Aorta (tissue), 5 donors: ENCODE data around the gene DRGX. TPM values are rescaled to one million over a fixed set of nuclear protein-coding genes. Genes with fewer than 3 reads are reported as not detected.
A peak's percentile ranks its signal among the peaks of the same experiment; 100 is the strongest.

Experiments used
- ATAC-seq: fragments of 200-7000 bp; cut with Tn5 transposase; one replicate; pipeline ENCODE4 v1.9.1; 2022; ENCODE audit warnings: moderate library complexity; ENCODE audit not compliant: low FRiP score
- DNase-seq, 2 donors: peaks; one replicate each; pipeline ENCODE4 v3.0.0-alpha.2; 2020
- H3K27ac ChIP-seq, 2 donors: one replicate each; pipeline ENCODE4 v1.5.1; 2013; ENCODE audit warnings: low read length in 2 of 2, mild to moderate bottlenecking in 2 of 2, moderate library complexity in 2 of 2, control low read depth in 1 of 2, inconsistent platforms in 1 of 2, low read depth in 1 of 2
- H3K27me3 ChIP-seq, 2 donors: one replicate each; pipeline ENCODE4 v1.6.1; 2013; ENCODE audit warnings: control low read depth in 1 of 2, low read length in 1 of 2, mild to moderate bottlenecking in 1 of 2, moderate library complexity in 1 of 2; ENCODE audit not compliant: insufficient read depth in 2 of 2, control insufficient read depth in 1 of 2
- H3K36me3 ChIP-seq, 2 donors: one replicate each; pipeline ENCODE4 v1.6.1; 2013; ENCODE audit warnings: control low read depth in 1 of 2, low read length in 1 of 2, mild to moderate bottlenecking in 1 of 2; ENCODE audit not compliant: insufficient read depth in 2 of 2, control insufficient read depth in 1 of 2
- H3K4me1 ChIP-seq, 2 donors: one replicate each; pipeline ENCODE4 v1.6.1; 2013; ENCODE audit warnings: low read length in 2 of 2, control low read depth in 1 of 2, mild to moderate bottlenecking in 1 of 2, moderate library complexity in 1 of 2; ENCODE audit not compliant: insufficient read depth in 2 of 2, control insufficient read depth in 1 of 2
- H3K4me3 ChIP-seq, 2 donors: one replicate each; pipeline ENCODE4 v1.5.1; 2013; ENCODE audit warnings: low read length in 2 of 2, control low read depth in 1 of 2, mild to moderate bottlenecking in 1 of 2
- H3K9me3 ChIP-seq: one replicate; pipeline ENCODE4 v1.6.1; 2013; ENCODE audit warnings: mild to moderate bottlenecking, low read length; ENCODE audit not compliant: control insufficient read depth
- WGBS, 2 donors: extraction: QIAGEN DNeasy Blood & Tissue Kit; methylation state at CpG; one replicate each; pipeline ENCODE4 v1.1.7; 2013; 5-methylcytosine and 5-hydroxymethylcytosine counted together
- intact Hi-C, 2 donors: fragments of 100-400 bp; cut with DNase I; formaldehyde crosslinking; loops; one replicate each; pipeline versions ENCODE4 v1.14.2 to v1.15.0; 2022
- polyA plus RNA-seq, 2 donors: library from polyadenylated mRNA; stranded (reverse); fragments of 200-250 nt; gene quantifications; one replicate each; pipeline ENCODE4 v1.2.3, GENCODE V29; 2013
- total RNA-seq, 2 donors: library from RNA; stranded (reverse); fragmentation: NEBNext Ultra II Directional; extraction: Animal tissue kit (Norgen Biotek cat#: 25700); gene quantifications; one replicate each; pipeline ENCODE4 v1.2.1, GENCODE V29; 2021
- donor health status: healthy with polysubstance abuse.
- donor health status: Bipolar disorder and iron deficiency.
- donor health status: DM: no; HTN: no; CAD: no.
- donor health status: DM: no; HTN: no; CAD: no.
- donor health status: DM: yes; HTN: yes; CAD: no.

Gene DRGX
- total and polyA plus RNA-seq, 4 donors: not detected

DNA sequence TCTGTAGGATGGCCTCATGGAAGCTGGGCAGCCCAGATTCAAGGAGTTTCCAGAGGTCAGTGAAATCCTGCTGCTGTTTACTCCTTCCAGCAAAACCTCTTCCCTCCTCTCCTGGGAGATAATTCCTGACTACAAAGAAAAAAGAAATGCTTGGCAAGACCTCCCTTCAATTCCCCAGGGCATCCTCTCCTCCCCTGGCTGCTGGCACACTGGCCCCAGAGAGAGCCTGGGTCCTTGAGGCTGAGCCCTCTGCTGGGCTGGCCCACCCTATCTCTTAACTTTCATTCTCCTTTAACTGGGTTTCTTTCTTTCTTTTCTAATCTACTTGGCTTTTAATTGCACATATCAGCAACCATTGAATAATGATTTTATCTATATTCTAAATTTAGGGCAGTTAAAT is 7.7 kb downstream of the DRGX start:
- no peak for DNase-seq
- Histone ChIP-seq H3K4me1 (no peaks in the 10 kb centered on the region), H3K27me3 (no peaks in the 10 kb centered on the region), H3K9me3 (no peaks in the 10 kb centered on the region), H3K36me3 (no peaks in the 10 kb centered on the region), H3K4me3 (no peak overlapping the region), H3K27ac (no peak overlapping the region)
- no peak for ATAC-seq
- intact Hi-C loops: no loop called here

GRCh38 chr10:49387071-49387470 is 8.8 kb downstream of the DRGX start:
- ATAC-seq: no peak
- 88 to 89% methylated on average over 8 of the region's 8 CpGs for WGBS, 2 donors
- Histone ChIP-seq H3K9me3 (no peaks in the 10 kb centered on the region), H3K4me1 (no peaks in the 10 kb centered on the region), H3K36me3 (no peaks in the 10 kb centered on the region), H3K4me3 (no peak overlapping the region), H3K27me3 (no peaks in the 10 kb centered on the region), H3K27ac (no peak overlapping the region)
- intact Hi-C loops: no loop called here
- peak in 1 of 2 donors; percentile 36 for DNase-seq

DNA sequence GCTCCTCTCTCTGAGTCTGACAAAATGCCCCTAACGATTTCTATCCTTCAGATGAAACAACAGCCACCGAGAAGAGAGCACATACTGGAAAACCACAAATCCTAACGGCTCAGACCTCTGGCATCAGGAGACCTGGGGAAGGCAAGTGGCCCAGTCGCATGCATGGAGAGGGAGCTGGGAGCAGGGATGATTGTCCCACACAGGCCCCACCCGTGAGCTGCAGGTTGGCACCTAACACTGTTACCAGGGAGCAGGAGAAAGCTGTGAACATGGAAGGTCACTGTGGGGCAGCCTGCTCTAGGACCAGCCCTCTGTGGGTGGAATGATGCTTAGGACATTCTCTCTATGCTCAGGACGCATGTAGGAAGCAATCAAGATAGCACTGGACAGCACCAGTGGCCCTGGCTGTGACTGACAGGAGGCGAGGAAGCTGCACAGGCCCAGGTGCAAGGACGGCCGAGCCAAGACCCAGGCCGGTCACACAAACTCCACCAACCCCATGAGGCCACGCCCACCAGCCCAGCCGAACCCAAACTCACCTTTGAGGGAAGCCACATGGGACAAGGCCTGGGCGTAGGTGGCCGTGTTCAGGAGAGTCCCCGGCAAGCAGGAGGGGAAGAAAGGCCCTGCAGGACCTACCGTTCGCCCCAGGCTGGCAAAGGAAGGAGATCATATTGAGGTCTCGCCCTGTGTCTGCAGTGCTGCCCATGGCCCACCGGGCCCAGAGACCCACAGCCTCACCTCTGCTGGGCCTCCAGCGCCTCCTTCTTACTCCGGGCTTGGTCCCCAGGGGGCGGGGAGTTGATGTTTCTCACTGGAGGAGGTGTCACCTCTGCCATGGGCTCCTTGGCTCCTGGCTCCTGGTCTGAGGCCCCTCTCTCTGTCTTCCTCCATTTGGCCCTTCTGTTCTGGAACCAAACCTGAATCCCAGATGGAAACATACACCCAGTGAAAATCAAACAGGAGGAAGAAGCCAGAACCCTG is 9.7 kb downstream of the DRGX start:
- Histone ChIP-seq H3K36me3 (no peaks in the 10 kb centered on the region), H3K4me3 (no peak overlapping the region), H3K4me1 (no peaks in the 10 kb centered on the region), H3K27me3 (no peaks in the 10 kb centered on the region), H3K9me3 (no peaks in the 10 kb centered on the region), H3K27ac (no peak overlapping the region)
- DNase-seq (peak in 1 of 2 donors; percentile 28), ATAC-seq (no peak)
- 71 to 78% methylated on average over 21 to 22 of the region's 22 CpGs for WGBS, 2 donors
- intact Hi-C loops: no loop called here

- ATAC-seq (no peak), DNase-seq (no peak)
- WGBS, 2 donors: 63 to 69% methylated on average over 16 of the region's 16 CpGs
- Histone ChIP-seq H3K27me3 (no peaks in the 10 kb centered on the region), H3K4me3 (no peak overlapping the region), H3K36me3 (no peaks in the 10 kb centered on the region), H3K4me1 (no peaks in the 10 kb centered on the region), H3K27ac (no peak overlapping the region), H3K9me3 (no peaks in the 10 kb centered on the region)
- intact Hi-C loops: no loop called here
These were observed 11.5 kb downstream of the DRGX start for GRCh38 chr10:49384268-49384953.

DNA sequence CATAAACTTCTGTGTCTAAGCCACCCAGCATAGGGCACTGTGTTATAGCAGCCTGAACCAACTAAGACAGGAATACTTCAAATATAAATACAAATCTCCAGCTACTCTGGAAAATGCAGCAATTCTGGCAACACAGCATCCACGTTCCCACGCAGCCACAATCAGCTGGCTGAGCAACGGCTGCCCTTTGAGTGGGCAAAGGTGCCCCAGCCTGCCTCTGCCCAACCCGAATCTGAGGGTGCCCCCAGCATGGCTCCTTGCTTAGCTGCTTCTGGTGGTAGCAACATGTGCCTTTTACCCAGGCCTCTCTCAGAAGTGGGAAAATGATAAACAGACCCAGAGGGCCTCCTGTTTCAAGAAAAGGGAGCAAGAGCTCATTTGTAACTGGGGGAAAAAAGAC is 12.0 kb downstream of the DRGX start:
- intact Hi-C loops: no loop called here
- H3K4me1 ChIP-seq: no peaks in the 10 kb centered on the region
- WGBS, 2 donors: 65 to 74% methylated on average over 4 of the region's 4 CpGs
- no peaks in the 10 kb centered on the region for H3K9me3 ChIP-seq
- no peak overlapping the region for H3K4me3 ChIP-seq
- ATAC-seq (no peak), DNase-seq (no peak)
- H3K36me3 ChIP-seq: no peaks in the 10 kb centered on the region
- no peaks in the 10 kb centered on the region for H3K27me3 ChIP-seq
- no peak overlapping the region for H3K27ac ChIP-seq

DNA sequence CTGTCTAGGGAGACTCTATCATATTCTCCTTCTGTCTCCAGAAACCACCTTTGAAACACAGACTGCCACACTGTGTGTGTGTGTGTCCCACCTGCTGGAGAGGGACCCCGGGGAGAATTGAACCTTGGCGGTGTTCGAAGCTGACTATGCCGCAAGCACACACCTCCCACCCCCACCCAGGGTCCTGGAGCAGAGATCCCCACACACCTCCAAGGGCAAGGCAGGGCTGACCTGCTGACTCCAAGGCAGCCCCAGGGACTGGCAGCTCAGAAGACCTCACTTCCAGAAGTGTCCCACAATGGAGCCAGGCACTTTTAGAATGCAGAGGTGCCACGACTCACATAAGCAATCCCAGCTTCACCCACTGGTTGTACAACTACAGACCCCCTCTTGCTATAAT is 13.1 kb downstream of the DRGX start:
- Histone ChIP-seq H3K4me3 (no peak overlapping the region), H3K27ac (no peak overlapping the region), H3K4me1 (no peaks in the 10 kb centered on the region), H3K9me3 (no peaks in the 10 kb centered on the region), H3K27me3 (no peaks in the 10 kb centered on the region), H3K36me3 (no peaks in the 10 kb centered on the region)
- ATAC-seq (no peak), DNase-seq (no peak)
- WGBS, 2 donors: 79 to 91% methylated on average over 5 of the region's 5 CpGs
- intact Hi-C loops: no loop called here

GRCh38 chr10:49382226-49382625 is 13.7 kb downstream of the DRGX start:
- Histone ChIP-seq H3K27ac (no peak overlapping the region), H3K36me3 (no peaks in the 10 kb centered on the region), H3K4me1 (no peaks in the 10 kb centered on the region), H3K9me3 (no peaks in the 10 kb centered on the region), H3K4me3 (no peak overlapping the region), H3K27me3 (no peaks in the 10 kb centered on the region)
- intact Hi-C loops: no loop called here
- DNase-seq (no peak), ATAC-seq (no peak)
- WGBS, 2 donors: 76 to 82% methylated on average over 3 of the region's 3 CpGs

DNA sequence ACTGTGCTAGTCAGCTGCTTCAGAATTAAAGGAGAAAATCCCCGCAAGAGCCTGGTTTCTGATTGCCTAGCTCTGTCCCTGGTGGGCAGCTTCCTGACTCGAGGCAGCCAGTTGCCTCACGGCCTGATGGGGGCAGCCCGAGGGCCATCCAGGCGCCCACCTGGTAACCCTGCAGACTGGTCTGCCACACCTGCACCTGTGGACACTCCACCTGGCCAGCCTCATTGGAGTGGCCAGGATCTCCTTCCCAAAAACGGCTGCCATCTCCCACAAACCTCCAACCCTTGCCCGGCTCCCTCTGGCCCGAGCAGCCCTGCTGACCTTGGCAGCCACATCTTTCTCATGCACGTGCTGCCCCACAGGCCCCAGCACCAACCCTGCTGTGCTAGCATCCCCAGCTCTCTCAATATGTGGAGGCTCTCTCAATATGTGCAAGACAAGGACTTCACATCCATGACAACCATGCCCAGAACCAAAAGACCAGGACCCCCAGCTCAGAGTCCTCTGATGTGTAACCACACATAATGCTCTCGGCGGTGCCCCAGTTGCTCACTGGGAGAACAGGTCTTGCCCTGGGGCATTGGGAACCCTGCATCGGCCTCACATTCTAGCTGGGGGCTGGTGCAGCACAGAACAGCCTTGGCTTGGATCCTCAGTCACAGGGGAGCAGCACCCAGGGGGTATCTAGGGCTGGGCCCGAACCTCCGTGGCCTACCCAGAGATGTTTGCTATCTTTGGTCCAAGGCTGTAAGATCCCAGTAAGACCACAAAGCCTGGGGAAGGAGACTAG is 14.6 kb downstream of the DRGX start:
- Histone ChIP-seq H3K9me3 (no peaks in the 10 kb centered on the region), H3K27ac (no peak overlapping the region), H3K4me3 (no peak overlapping the region), H3K4me1 (no peaks in the 10 kb centered on the region), H3K36me3 (no peaks in the 10 kb centered on the region), H3K27me3 (no peaks in the 10 kb centered on the region)
- DNase-seq (no peak), ATAC-seq (no peak)
- intact Hi-C loops: no loop called here
- WGBS, 2 donors: 79 to 80% methylated on average over 14 of the region's 14 CpGs
